ENCODE measurements around the gene TLN1. TPM values are rescaled to one million over a fixed set of nuclear protein-coding genes. Genes with fewer than 3 reads are reported as not detected.

The TLN1 gene
- total RNA-seq, 4 donors from 2014 or later, result 106 to 256 (median 186) TPM

GRCh38 chr9:35674025-35674361 is 58.0 kb downstream of the TLN1 start:
- H3K4me1 ChIP-seq, result peaks cover 7 to 24% of the 10 kb centered on the region in 2 donors
- intact Hi-C loops (cut with DNase I; ENCODE audit: low total_unique reads) (no loop called here), in situ Hi-C loops (cut with MboI; ENCODE audit: low sequenced_read_pairs in 4 of 4) (loop anchor here in 1 of 4 donors (25.0 kb wide), 1 partner anchor 112 kb away; a partner anchor contains a TSS)
- no peaks in the 10 kb centered on the region for H3K27me3 ChIP-seq
- DNase-seq, result no peak
- H3K9me3 ChIP-seq, result no peaks in the 10 kb centered on the region
- no peak for ATAC-seq
- no peak overlapping the region for H3K4me3 ChIP-seq
- peak overlapping the region in 2 of 4 donors; percentile 22 to 38 for H3K27ac ChIP-seq
- no peaks in the 10 kb centered on the region for H3K36me3 ChIP-seq
- no peak for TF ChIP-seq CTCF (IDR thresholded peaks at IDR 0.05 in 4 of 5, conservative IDR thresholded peaks at IDR 0.05 in 1 of 5)
- TF ChIP-seq POLR2A (IDR thresholded peaks at IDR 0.05), result no peak

GRCh38 chr9:35673132-35674024 is 58.6 kb downstream of the TLN1 start, which contains the start of gene CA9:
TSS of gene CA9 (plus strand) at chr9:35673928. CDS start at chr9:35673960, 32 bp downstream.
- TF ChIP-seq CTCF (IDR thresholded peaks at IDR 0.05 in 4 of 5, conservative IDR thresholded peaks at IDR 0.05 in 1 of 5), result no peak
- TF ChIP-seq POLR2A (IDR thresholded peaks at IDR 0.05), result no peak
- Histone ChIP-seq H3K36me3 (no peaks in the 10 kb centered on the region), H3K9me3 (no peaks in the 10 kb centered on the region), H3K27ac (peak within 1 kb of the TSS in 2 of 4 donors; percentile 22 to 38), H3K4me3 (no peak within 1 kb of the TSS), H3K4me1 (peaks cover 7 to 24% of the 10 kb centered on the region in 2 donors), H3K27me3 (no peaks in the 10 kb centered on the region)
- ATAC-seq, result peak; percentile 59 to 77
- peak in 1 of 2 donors; percentile 65 for DNase-seq
- intact Hi-C loops (cut with DNase I; ENCODE audit: low total_unique reads), result no loop called here
- in situ Hi-C loops (cut with MboI; ENCODE audit: low sequenced_read_pairs in 4 of 4), result loop anchor here in 1 of 4 donors (25.0 kb wide), 1 partner anchor 111 kb away; a partner anchor contains a TSS

GRCh38 chr9:35669331-35670145 is 62.5 kb downstream of the TLN1 start:
- H3K4me1 ChIP-seq, result peaks cover 11 to 22% of the 10 kb centered on the region in 2 donors
- intact Hi-C loops (cut with DNase I; ENCODE audit: low total_unique reads) (no loop called here), in situ Hi-C loops (cut with MboI; ENCODE audit: low sequenced_read_pairs in 4 of 4) (loop anchor here in 2 of 4 donors (10.0 to 25.0 kb wide), 2 partner anchors 55 to 107 kb away; a partner anchor contains a TSS)
- H3K27me3 ChIP-seq, result no peaks in the 10 kb centered on the region
- no peaks in the 10 kb centered on the region for H3K36me3 ChIP-seq
- no peak overlapping the region for H3K4me3 ChIP-seq
- no peak for DNase-seq
- no peaks in the 10 kb centered on the region for H3K9me3 ChIP-seq
- ATAC-seq, result no peak
- TF ChIP-seq POLR2A (IDR thresholded peaks at IDR 0.05) (no peak), CTCF (IDR thresholded peaks at IDR 0.05 in 4 of 5, conservative IDR thresholded peaks at IDR 0.05 in 1 of 5) (no peak)
- H3K27ac ChIP-seq, result no peak overlapping the region

GRCh38 chr9:35667939-35668338 is 64.1 kb downstream of the TLN1 start:
- peaks cover 4 to 12% of the 10 kb centered on the region in 2 donors for H3K4me1 ChIP-seq
- no peak overlapping the region for H3K27ac ChIP-seq
- no peak overlapping the region for H3K4me3 ChIP-seq
- no peaks in the 10 kb centered on the region for H3K9me3 ChIP-seq
- no peaks in the 10 kb centered on the region for H3K27me3 ChIP-seq
- DNase-seq (no peak), ATAC-seq (no peak)
- TF ChIP-seq POLR2A (IDR thresholded peaks at IDR 0.05) (no peak), CTCF (IDR thresholded peaks at IDR 0.05 in 4 of 5, conservative IDR thresholded peaks at IDR 0.05 in 1 of 5) (no peak)
- in situ Hi-C loops (cut with MboI; ENCODE audit: low sequenced_read_pairs in 4 of 4) (loop anchor here in 2 of 4 donors (10.0 to 25.0 kb wide), 2 partner anchors 57 to 106 kb away; a partner anchor contains a TSS), intact Hi-C loops (cut with DNase I; ENCODE audit: low total_unique reads) (no loop called here)
- no peaks in the 10 kb centered on the region for H3K36me3 ChIP-seq

Data from gastrocnemius medialis (tissue), 4 donors.